ENCODE data around the gene EXOC3L4. TPM values are rescaled to one million over a fixed set of nuclear protein-coding genes. Genes with fewer than 3 reads are reported as not detected.
A peak's percentile ranks its signal among the peaks of the same experiment; 100 is the strongest.

Gene EXOC3L4
- total RNA-seq, 2 donors from 2014 or later: 0.37 TPM; not detected in 1

- H3K9me3 ChIP-seq: no peaks in the 10 kb centered on the region
- H3K36me3 ChIP-seq: peaks cover 21% of the 10 kb centered on the region
- no peak overlapping the region for H3K27ac ChIP-seq
- H3K4me1 ChIP-seq: peaks cover 0 to 21% of the 10 kb centered on the region in 2 donors
- DNase-seq (ENCODE audit: low spot score): no peak
- no peak overlapping the region for H3K4me3 ChIP-seq
- TF ChIP-seq, protein P1, sequence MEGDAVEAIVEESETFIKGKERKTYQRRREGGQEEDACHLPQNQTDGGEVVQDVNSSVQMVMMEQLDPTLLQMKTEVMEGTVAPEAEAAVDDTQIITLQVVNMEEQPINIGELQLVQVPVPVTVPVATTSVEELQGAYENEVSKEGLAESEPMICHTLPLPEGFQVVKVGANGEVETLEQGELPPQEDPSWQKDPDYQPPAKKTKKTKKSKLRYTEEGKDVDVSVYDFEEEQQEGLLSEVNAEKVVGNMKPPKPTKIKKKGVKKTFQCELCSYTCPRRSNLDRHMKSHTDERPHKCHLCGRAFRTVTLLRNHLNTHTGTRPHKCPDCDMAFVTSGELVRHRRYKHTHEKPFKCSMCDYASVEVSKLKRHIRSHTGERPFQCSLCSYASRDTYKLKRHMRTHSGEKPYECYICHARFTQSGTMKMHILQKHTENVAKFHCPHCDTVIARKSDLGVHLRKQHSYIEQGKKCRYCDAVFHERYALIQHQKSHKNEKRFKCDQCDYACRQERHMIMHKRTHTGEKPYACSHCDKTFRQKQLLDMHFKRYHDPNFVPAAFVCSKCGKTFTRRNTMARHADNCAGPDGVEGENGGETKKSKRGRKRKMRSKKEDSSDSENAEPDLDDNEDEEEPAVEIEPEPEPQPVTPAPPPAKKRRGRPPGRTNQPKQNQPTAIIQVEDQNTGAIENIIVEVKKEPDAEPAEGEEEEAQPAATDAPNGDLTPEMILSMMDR (IDR thresholded peaks at IDR 0.05): no peak
- H3K27me3 ChIP-seq: peaks cover 0 to 4% of the 10 kb centered on the region in 2 donors
These were observed 43.3 kb downstream of the EXOC3L4 start for GRCh38 chr14:103137689-103138300.

- TF ChIP-seq, protein P1 (IDR thresholded peaks at IDR 0.05): no peak
- no peak overlapping the region for H3K27ac ChIP-seq
- no peaks in the 10 kb centered on the region for H3K9me3 ChIP-seq
- H3K36me3 ChIP-seq: peaks cover 13% of the 10 kb centered on the region
- H3K4me1 ChIP-seq: peaks cover 0 to 21% of the 10 kb centered on the region in 2 donors
- DNase-seq (ENCODE audit: low spot score): no peak
- H3K4me3 ChIP-seq: peak overlapping the region in 1 of 2 donors; percentile 39
- peaks cover 0 to 4% of the 10 kb centered on the region in 2 donors for H3K27me3 ChIP-seq
These were observed 44.0 kb downstream of the EXOC3L4 start for GRCh38 chr14:103138301-103139131.

GRCh38 chr14:103139132-103140025, 44.9 kb downstream of the EXOC3L4 start:
- H3K4me3 ChIP-seq: peak overlapping the region in 1 of 2 donors; percentile 39
- H3K27ac ChIP-seq: no peak overlapping the region
- no peak for DNase-seq (ENCODE audit: low spot score)

DNA sequence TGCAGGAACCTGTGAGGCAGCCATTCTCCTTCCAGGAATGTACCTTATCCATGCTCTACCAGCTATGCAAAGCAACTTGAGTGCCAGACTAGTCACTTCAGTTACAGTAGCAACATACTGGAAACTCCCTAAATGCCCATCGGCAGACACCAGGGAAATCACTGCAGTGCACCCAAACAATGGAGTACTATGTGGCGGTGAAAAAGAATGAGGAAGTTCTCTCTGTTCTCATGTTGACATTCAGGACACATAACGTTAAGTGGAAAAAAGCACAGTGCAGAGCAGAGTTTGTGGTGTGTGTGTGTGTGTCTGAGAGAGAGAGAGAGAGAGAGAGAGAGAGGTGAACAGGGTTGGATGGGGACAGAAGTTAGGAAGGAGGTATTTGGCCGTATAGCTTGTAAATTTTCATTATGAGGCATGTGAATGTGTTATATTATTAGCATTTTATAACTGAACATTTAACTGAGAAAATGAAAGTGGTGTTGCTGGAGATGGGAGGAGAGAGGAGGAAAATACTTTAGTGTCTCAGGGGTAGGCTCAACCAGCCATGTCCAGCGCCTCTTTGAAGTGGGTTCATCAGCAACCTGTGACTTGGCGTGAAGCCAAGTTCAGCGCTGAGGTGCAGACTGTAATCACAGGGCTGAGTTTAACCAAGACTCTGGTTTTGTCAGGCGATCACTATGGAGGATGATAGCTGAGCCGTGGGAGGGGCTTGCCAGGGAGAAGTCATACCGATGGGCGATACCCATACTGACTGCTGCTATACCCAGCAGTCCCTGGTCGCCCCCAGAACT, 46.0 kb downstream of the EXOC3L4 start:
- TF ChIP-seq, protein P1 (IDR thresholded peaks at IDR 0.05): no peak
- H3K4me3 ChIP-seq: no peak overlapping the region
- peaks cover 0 to 4% of the 10 kb centered on the region in 2 donors for H3K27me3 ChIP-seq
- H3K36me3 ChIP-seq: peaks cover 2% of the 10 kb centered on the region
- DNase-seq (ENCODE audit: low spot score): no peak
- no peak overlapping the region for H3K27ac ChIP-seq
- no peaks in the 10 kb centered on the region for H3K9me3 ChIP-seq
- H3K4me1 ChIP-seq: peaks cover 0 to 21% of the 10 kb centered on the region in 2 donors

More at GRCh38 chr14:103139132-103140025, 44.9 kb downstream of the EXOC3L4 start:
- Histone ChIP-seq H3K27me3 (peaks cover 0 to 4% of the 10 kb centered on the region in 2 donors), H3K4me1 (peaks cover 0 to 21% of the 10 kb centered on the region in 2 donors), H3K9me3 (no peaks in the 10 kb centered on the region), H3K36me3 (peaks cover 5% of the 10 kb centered on the region)
- TF ChIP-seq, protein P1 (IDR thresholded peaks at IDR 0.05): no peak
